Measurements from ENCODE around the gene ETAA1. TPM values are rescaled to one million over a fixed set of nuclear protein-coding genes. Genes with fewer than 3 reads are reported as not detected.

Gene ETAA1
- 10 to 100 TPM in 1 of 2 donors, 1 to 10 TPM in 1; 8.5 to 11.1 TPM for total RNA-seq

GRCh38 chr2:67397143-67397986 lies at the start of gene ETAA1:
TSS of gene ETAA1 (plus strand) at chr2:67397333. CDS start at chr2:67397449, 116 bp downstream.
- H3K9me3 Mint-ChIP-seq, result no peaks in the 10 kb centered on the region
- no peaks in the 10 kb centered on the region for H3K27me3 Mint-ChIP-seq
- peak within 1 kb of the TSS; percentile 85 for H3K4me3 Mint-ChIP-seq
- peaks cover 15% of the 10 kb centered on the region for H3K36me3 Mint-ChIP-seq (ENCODE audit: low read depth)
- H3K4me1 Mint-ChIP-seq, result peaks cover 5% of the 10 kb centered on the region
- ATAC-seq (replicated peaks), result peak; percentile 100
- H3K27ac Mint-ChIP-seq, result peak within 1 kb of the TSS; percentile 95

GRCh38 chr2:67366832-67367412 lies 30.2 kb upstream of the ETAA1 start:
- no peaks in the 10 kb centered on the region for H3K36me3 Mint-ChIP-seq (ENCODE audit: low read depth)
- no peak for ATAC-seq (replicated peaks)

DNA sequence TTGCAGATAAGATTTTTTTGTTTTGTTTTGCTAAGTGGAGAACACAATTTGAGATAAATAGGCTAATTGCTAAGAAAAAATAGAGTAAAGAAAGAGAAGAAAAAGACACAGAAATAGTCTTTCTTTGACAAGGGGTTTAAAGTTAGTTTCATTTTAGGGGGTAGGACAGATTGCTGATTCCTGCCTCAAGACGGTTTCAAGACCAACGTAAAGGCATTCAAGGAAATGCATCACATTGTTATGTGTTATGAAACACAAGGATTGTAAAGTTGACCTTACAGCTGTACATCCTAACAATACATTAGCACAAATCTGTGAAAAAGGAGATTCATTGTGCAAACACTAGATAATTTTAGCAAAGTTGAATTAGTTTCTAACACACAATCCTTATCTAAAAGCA lies 22.7 kb upstream of the ETAA1 start:
- no peaks in the 10 kb centered on the region for H3K4me1 Mint-ChIP-seq
- peaks cover under 1% of the 10 kb centered on the region for H3K27me3 Mint-ChIP-seq
- H3K4me3 Mint-ChIP-seq, result no peak overlapping the region
- no peak overlapping the region for H3K27ac Mint-ChIP-seq
- H3K36me3 Mint-ChIP-seq (ENCODE audit: low read depth), result no peaks in the 10 kb centered on the region
- ATAC-seq (replicated peaks), result no peak
- peaks cover under 1% of the 10 kb centered on the region for H3K9me3 Mint-ChIP-seq

More at GRCh38 chr2:67366832-67367412, 30.2 kb upstream of the ETAA1 start:
- Mint-ChIP-seq H3K4me3 (no peak overlapping the region), H3K27me3 (peaks cover 20% of the 10 kb centered on the region), H3K4me1 (no peaks in the 10 kb centered on the region), H3K9me3 (peaks cover 8% of the 10 kb centered on the region), H3K27ac (no peak overlapping the region)

GRCh38 chr2:67374949-67375348 lies 22.2 kb upstream of the ETAA1 start:
- no peaks in the 10 kb centered on the region for H3K36me3 Mint-ChIP-seq (ENCODE audit: low read depth)
- no peaks in the 10 kb centered on the region for H3K4me1 Mint-ChIP-seq
- H3K9me3 Mint-ChIP-seq, result no peaks in the 10 kb centered on the region
- no peak overlapping the region for H3K27ac Mint-ChIP-seq
- no peaks in the 10 kb centered on the region for H3K27me3 Mint-ChIP-seq
- H3K4me3 Mint-ChIP-seq, result no peak overlapping the region
- ATAC-seq (replicated peaks), result no peak

DNA sequence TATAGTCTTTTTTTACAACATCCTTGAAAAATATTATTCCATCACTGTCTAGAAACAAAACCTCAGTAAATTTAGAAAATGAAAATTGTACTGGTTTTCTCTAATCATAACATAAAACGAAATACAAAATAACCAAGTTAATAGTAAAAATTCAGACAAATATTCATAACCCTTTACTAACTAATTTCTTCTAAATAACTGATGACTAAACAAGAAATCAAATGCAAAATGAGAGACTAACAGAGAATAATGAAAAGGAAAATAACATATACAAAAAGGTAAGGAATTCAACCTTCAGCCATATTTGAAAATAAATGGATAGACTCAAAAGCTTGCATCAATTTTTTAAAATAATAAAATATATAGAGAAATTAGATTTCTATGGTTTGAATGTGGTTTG lies 18.6 kb upstream of the ETAA1 start:
- Mint-ChIP-seq H3K36me3 (ENCODE audit: low read depth) (no peaks in the 10 kb centered on the region), H3K9me3 (no peaks in the 10 kb centered on the region), H3K4me3 (no peak overlapping the region), H3K27me3 (no peaks in the 10 kb centered on the region), H3K4me1 (no peaks in the 10 kb centered on the region), H3K27ac (no peak overlapping the region)
- ATAC-seq (replicated peaks), result no peak

DNA sequence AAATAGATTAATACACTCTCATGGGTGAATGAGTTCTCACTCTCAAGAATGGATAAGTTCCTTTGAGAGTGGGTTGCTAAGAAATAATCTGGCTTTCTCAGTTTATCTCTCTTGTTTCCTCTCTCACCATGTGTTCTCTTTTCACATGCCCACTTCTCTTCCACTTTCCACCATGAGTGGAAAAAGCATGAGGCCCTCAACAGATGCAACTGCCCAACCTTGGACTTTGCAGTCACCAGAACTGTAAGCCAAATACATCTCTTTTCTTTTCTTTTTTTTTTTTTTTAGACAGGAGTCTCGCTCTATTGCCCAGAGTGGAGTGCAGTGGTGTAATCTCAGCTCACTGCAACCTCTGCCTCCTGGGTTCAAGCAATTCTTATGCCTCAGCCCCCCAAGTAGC lies 18.1 kb upstream of the ETAA1 start:
- Mint-ChIP-seq H3K27ac (no peak overlapping the region), H3K36me3 (ENCODE audit: low read depth) (no peaks in the 10 kb centered on the region), H3K4me1 (no peaks in the 10 kb centered on the region), H3K4me3 (no peak overlapping the region), H3K9me3 (no peaks in the 10 kb centered on the region), H3K27me3 (no peaks in the 10 kb centered on the region)
- no peak for ATAC-seq (replicated peaks)

- H3K4me3 Mint-ChIP-seq, result no peak overlapping the region
- no peaks in the 10 kb centered on the region for H3K27me3 Mint-ChIP-seq
- ATAC-seq (replicated peaks), result no peak
- H3K9me3 Mint-ChIP-seq, result no peaks in the 10 kb centered on the region
- H3K36me3 Mint-ChIP-seq (ENCODE audit: low read depth), result no peaks in the 10 kb centered on the region
- no peak overlapping the region for H3K27ac Mint-ChIP-seq
- H3K4me1 Mint-ChIP-seq, result no peaks in the 10 kb centered on the region
These were observed 12.9 kb upstream of the ETAA1 start for GRCh38 chr2:67384123-67384822.

DNA sequence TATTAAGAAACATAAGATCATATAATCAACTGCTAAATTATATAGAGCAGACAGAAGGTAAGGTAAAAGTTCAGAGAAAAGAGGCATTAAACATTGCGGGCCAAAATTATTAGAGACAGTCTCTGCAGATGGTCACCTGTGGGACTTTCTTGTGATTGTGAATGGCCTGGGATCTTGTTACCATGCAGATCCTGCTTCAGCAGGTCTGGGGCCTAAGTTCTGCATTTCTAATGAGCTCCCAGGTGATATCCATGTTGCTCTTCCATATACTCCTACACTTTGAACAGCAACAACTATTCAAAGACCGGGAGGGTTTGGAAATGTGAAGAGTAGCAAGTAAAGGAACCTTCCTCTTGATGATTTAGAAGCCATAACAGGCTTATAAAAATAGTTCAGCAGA lies 8.5 kb upstream of the ETAA1 start:
- H3K9me3 Mint-ChIP-seq, result no peaks in the 10 kb centered on the region
- no peak overlapping the region for H3K4me3 Mint-ChIP-seq
- H3K36me3 Mint-ChIP-seq (ENCODE audit: low read depth), result no peaks in the 10 kb centered on the region
- H3K4me1 Mint-ChIP-seq, result no peaks in the 10 kb centered on the region
- no peaks in the 10 kb centered on the region for H3K27me3 Mint-ChIP-seq
- no peak for ATAC-seq (replicated peaks)
- no peak overlapping the region for H3K27ac Mint-ChIP-seq

GRCh38 chr2:67389286-67389685 lies 7.8 kb upstream of the ETAA1 start:
- no peaks in the 10 kb centered on the region for H3K27me3 Mint-ChIP-seq
- H3K4me1 Mint-ChIP-seq, result no peaks in the 10 kb centered on the region
- ATAC-seq (replicated peaks), result no peak
- no peaks in the 10 kb centered on the region for H3K9me3 Mint-ChIP-seq
- H3K36me3 Mint-ChIP-seq (ENCODE audit: low read depth), result no peaks in the 10 kb centered on the region
- H3K27ac Mint-ChIP-seq, result no peak overlapping the region
- no peak overlapping the region for H3K4me3 Mint-ChIP-seq

- no peaks in the 10 kb centered on the region for H3K4me1 Mint-ChIP-seq
- H3K9me3 Mint-ChIP-seq, result no peaks in the 10 kb centered on the region
- H3K27me3 Mint-ChIP-seq, result no peaks in the 10 kb centered on the region
- ATAC-seq (replicated peaks), result no peak
- no peaks in the 10 kb centered on the region for H3K36me3 Mint-ChIP-seq (ENCODE audit: low read depth)
- no peak overlapping the region for H3K4me3 Mint-ChIP-seq
- no peak overlapping the region for H3K27ac Mint-ChIP-seq
These were observed 7.3 kb upstream of the ETAA1 start for GRCh38 chr2:67389788-67390187.

DNA sequence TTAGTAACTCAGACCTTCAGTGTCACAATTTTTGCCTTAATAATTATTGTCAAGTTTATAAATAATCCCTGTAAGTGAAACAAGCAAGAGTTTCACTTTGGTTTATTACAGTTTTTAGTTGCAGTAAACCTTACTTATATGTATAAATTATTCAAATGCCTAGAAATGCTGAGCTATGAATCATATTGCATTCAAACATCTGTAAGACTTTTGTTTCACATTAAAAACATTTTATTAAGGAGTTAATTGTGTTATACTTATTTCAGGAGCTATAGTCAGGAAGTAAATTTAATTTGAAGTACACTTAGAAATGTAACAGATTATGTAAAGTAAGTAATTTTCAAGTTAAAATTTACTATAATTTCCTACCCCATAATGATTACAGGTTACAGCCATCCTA lies 3.9 kb upstream of the ETAA1 start:
- Mint-ChIP-seq H3K9me3 (no peaks in the 10 kb centered on the region), H3K4me3 (no peak overlapping the region), H3K36me3 (ENCODE audit: low read depth) (no peaks in the 10 kb centered on the region), H3K4me1 (peaks cover 5% of the 10 kb centered on the region), H3K27me3 (no peaks in the 10 kb centered on the region), H3K27ac (no peak overlapping the region)
- ATAC-seq (replicated peaks), result no peak

- peaks cover under 1% of the 10 kb centered on the region for H3K36me3 Mint-ChIP-seq (ENCODE audit: low read depth)
- peaks cover 5% of the 10 kb centered on the region for H3K4me1 Mint-ChIP-seq
- H3K4me3 Mint-ChIP-seq, result no peak overlapping the region
- ATAC-seq (replicated peaks), result no peak
- no peaks in the 10 kb centered on the region for H3K27me3 Mint-ChIP-seq
- no peak overlapping the region for H3K27ac Mint-ChIP-seq
- no peaks in the 10 kb centered on the region for H3K9me3 Mint-ChIP-seq
These were observed 2.4 kb upstream of the ETAA1 start for GRCh38 chr2:67394734-67395133.

DNA sequence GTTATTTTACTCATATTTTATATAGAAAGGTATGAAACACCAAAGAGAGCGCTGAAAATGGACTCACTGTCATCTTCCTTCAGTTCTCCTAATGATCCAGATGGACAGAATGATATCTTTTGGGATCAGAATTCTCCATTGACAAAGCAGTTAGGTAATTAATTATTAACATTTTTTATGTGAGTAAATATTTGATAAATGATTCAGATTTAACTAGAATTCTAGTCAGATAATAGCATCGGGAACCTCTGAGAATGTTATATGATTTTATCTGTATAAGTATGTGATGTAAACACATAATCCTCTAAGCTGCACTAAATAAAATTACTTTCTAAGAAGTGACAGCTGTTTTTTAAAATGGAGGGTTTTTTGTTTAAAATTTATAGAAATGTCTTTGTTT lies 2.0 kb downstream of the ETAA1 start:
- H3K27me3 Mint-ChIP-seq, result no peaks in the 10 kb centered on the region

GRCh38 chr2:67399831-67400489 lies 2.8 kb downstream of the ETAA1 start:
- peaks cover 41% of the 10 kb centered on the region for H3K36me3 Mint-ChIP-seq (ENCODE audit: low read depth)
- no peak overlapping the region for H3K27ac Mint-ChIP-seq
- H3K27me3 Mint-ChIP-seq, result no peaks in the 10 kb centered on the region
- no peaks in the 10 kb centered on the region for H3K9me3 Mint-ChIP-seq
- H3K4me1 Mint-ChIP-seq, result peaks cover 5% of the 10 kb centered on the region
- no peak overlapping the region for H3K4me3 Mint-ChIP-seq
- ATAC-seq (replicated peaks), result no peak

More for the DNA sequence above, 2.0 kb downstream of the ETAA1 start:
- no peak overlapping the region for H3K27ac Mint-ChIP-seq
- H3K4me1 Mint-ChIP-seq, result peaks cover 5% of the 10 kb centered on the region
- ATAC-seq (replicated peaks), result no peak
- peaks cover 33% of the 10 kb centered on the region for H3K36me3 Mint-ChIP-seq (ENCODE audit: low read depth)
- no peaks in the 10 kb centered on the region for H3K9me3 Mint-ChIP-seq
- no peak overlapping the region for H3K4me3 Mint-ChIP-seq

Data from activated T-helper 17 cell treated with anti-CD3 and anti-CD28 coated beads, Interleukin-2, amount 50 U/mL, for 72 hours (primary cell).